HG02943 (cell line): ENCODE data around the gene CEP295NL.
"Not testable (repeated sequence)": the region's sequence is repeated elsewhere in the genome, so short reads cannot be mapped to it uniquely, and the experiment has no call there.

Experiments
- ATAC-seq: cut with Tn5 transposase; IDR thresholded peaks from one replicate; pipeline ENCODE4 v1.9.1; 2021; ENCODE audit warnings: mild to moderate bottlenecking, low read depth, moderate library complexity; ENCODE audit not compliant: unreplicated experiment

CEP295NL gene, protein sequence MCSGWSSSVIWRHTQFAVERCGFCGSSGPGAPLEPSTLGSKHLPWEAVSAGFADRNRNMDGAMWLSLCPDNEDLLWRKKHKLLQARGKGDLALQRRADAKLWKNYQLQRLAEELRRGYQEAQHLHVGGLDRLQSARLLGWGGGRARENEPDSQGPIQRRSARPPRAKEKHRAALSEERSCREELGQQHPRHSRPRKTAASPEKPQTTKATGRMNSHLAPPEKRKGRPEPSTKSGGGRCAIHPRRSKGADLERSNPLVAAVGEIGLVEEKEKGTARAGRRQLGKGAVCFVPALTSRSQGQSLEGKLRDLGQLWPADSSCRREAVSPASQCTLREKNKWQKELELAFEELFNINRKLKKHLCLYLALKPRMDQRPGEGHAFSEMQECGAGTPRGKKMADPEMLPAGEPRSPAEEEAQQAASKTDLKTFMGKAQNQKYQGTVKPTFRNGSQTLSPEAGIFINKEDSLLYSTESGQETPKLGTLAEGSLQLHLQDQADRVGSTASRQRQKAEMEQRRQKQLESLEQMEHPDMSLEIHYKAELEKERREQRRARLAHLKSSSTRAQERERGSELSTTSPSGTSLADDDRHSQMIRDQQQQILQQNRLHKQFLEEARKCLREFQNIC

DNA sequence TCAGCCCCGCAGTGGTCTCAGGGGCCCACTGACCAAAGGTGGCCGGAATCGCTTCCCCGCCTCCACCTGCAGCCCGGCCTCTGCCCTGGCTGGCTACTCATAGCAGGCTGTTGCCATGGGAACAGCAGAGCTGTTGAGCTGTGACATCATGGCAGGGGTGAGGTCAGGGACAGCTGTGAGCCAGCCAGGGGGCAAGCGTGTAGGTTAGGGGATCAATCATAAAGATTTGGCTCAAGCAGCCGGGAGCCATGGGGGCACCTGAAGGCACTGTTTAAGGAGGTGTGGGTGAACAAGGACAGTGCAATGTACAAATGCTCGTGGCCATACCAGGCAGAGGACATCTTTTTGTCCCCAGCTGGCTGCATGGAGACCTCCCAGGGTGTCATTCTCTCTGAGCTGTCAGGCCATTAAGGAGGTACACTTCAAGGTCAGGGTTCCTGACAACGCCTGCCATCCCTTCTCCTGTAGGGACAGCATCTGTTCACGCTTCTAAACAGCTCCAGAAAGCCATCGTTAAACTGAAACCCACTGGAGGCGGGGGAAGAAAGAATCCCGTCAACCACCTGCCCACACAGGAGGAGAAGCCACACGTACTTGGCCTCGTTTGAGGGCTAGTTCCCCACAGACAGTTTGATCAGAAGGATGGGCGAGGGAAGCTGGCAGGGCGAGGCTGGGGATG lies at the start of gene CEP295NL:
TSS of gene CEP295NL (minus strand) at position 101 of the 679 bp plus-strand sequence. CDS start 1,373 bp downstream, outside the sequence.
- ATAC-seq = no peak

DNA sequence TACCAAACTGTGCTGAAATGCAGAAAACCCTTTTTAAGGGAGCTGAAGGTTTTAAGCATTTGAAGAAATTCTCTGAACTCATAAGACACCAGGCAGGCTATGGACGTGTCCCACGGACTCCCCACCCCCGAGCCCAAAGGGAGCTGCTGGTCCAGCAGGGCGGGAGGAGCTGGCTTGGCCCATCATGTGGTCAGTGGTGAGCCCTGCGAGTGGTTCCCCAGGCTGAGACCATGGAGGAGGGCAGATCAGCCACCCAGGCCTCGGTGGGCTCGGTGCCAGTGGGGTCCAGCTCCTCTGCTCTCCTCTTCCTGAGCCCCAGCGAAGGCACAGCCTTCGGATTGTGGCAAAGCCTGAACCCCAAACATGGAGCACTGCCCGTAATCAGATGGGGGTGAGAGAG lies 49.7 kb upstream of the CEP295NL start:
- no peak for ATAC-seq

DNA sequence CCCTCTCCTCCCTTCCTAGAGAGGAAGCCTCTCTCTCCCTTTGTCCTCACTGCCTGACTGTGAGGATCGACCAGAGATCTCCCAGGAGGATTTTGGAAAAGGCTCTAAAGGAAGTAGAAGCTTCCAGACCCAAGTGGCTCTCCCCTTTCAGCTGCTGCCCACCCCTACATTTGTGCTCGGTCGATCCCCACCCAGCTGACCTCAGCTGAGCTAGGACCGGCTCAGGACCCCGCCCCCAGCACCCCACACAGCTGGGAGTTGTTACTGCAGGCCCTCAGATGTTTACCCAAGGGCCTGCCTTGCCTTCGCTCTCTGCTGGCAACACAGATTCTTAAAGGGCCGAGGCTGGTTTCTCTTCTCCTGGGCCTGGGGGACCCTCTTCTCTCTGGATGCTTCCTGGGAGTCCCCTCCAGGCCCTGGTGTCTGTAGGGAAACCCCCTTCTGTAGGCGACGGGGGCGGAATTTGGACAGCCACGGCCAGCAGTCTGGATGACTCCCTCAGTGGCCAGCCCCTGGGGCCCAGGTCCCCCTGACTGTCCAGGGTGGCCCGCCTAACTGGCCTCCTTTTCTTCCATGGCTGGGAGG lies 49.1 kb upstream of the CEP295NL start:
- no peak for ATAC-seq

DNA sequence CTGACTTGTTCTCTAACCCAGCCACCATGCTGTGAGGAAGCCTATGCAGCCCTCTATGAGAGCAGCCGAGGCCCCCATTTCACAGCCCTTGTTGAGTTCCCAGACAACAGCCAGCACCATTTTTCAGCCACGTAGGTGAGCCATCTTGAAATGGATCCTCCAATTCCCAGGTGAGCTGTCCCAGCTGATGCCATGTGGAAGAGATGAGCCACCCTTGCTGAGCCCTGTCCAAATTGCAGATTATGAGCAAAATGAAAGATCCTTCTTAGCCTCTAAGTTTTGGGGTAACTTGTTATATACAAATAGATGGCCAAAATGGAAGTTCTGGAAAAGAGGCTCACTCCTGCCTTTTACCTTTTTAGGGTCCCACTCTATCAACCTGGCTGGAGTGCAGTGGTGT lies 47.9 kb upstream of the CEP295NL start:
- no peak for ATAC-seq

DNA sequence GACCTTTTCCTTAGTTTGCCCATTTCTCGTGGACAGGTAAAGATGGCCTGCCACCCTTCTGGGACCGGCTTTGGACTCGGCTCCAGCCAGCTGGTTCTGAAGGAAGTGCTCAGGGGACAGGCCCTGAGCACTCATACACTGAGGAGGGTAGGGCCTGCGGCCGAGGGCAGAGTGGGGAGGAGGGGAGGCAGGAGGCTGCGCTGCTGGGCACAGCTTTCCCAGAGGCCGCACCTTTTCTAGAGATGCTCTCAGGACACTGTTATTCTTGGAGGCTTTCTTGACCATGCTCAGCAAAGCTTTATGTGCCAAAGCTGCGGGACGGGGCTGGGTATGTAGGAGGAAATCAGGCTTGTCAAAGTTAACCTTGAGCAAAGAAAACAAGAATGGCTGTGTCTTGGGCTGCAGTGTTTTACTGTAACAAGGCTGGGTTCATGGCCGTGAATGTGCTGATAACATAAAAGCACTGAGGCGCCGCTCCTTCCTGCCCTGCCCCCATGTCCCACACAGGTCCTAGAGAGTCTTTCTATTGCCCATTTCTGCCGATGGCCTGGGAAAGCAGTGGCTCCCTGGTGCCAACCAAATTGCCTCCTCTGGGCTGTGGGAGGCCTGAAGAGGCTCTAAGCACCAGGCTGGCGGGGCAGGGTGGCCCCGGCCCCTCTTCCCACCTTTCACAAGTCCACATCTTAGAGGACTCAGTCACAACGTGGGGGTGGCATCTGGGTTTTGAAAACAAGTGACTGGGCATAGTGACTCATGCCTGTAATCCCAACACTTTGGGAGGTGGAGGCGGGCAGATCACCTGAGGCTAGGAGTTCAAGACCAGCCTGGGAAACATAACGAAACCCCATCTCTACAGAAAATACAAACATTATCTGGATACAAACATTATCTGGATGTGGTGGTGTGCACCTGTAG lies 44.5 kb upstream of the CEP295NL start:
- ATAC-seq = no peak

DNA sequence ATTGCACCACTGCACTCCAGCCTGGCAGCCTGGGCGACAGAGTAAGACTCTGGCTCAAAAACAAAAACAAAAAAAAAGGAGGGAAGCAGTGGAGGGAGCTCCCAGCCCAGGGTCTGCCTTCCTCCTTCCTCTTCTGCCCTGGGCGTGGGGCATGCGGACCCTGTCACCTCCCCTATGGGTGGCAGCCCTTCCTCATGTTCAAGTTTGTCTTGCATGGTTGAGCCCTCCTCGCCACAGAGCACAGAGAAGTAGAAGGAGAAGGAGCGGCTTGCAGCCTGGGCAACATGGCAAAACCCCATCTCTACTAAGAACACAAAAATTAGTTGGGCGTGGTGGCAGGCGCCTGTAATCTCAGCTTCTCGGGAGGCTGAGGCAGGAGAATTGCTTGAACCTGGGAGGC lies 43.6 kb upstream of the CEP295NL start:
- ATAC-seq = no peak

DNA sequence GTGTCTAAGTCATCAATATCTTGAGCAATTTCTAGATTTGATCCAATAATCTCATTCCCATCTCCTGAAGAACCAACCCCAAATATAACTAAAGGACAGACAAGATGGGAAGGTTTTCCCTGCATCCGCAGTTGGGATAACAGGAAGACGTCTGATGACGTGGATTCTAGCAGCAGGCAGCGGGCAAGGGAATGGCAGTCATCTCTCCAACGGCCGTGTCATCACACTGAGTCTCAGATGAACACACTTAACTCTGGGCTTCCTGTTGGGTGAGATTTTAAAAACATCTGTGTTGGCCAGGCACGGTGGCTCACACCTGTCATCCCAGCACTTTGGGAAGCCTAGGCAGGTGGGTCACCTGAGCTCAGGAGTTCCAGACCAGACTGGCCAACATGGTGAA lies 43.1 kb upstream of the CEP295NL start:
- no peak for ATAC-seq

DNA sequence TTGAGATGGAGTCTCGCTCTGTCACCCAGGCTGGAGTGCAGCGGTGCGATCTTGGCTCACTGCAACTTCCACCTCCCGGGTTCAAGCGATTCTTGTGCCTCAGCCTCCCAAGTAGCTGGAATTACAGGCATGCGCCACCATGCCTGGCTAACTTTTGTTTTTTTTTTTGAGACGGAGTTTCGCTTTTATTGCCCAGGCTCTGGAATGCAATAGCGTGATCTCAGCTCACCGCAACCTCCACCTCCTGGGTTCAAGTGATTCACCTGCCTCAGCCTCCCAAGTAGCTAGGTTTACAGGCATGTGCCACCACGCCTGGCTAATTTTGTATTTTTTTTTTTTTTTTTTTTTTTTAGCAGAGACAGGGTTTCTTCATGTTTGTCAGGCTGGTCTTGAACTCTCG lies 42.5 kb upstream of the CEP295NL start:
- not testable (repeated sequence) for ATAC-seq

DNA sequence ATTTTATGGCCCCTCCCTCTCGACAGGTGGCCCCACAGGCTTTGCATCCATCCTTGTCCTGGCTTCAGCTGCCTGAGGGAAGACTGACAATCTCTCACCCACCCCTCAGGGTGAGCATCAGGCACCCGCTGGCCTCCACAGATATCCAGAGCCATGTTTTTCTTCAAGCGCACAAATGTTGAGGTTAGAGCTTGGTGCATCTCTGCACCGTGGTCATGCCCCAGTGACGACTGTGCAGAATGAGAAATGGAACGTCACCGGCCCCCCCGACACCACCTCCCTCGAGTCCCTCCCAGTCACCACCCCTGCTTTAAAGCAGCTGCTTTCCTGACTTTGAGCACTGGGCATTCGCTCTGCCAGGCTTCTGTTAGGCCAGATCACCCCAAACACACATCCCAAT lies 42.0 kb upstream of the CEP295NL start:
- no peak for ATAC-seq

DNA sequence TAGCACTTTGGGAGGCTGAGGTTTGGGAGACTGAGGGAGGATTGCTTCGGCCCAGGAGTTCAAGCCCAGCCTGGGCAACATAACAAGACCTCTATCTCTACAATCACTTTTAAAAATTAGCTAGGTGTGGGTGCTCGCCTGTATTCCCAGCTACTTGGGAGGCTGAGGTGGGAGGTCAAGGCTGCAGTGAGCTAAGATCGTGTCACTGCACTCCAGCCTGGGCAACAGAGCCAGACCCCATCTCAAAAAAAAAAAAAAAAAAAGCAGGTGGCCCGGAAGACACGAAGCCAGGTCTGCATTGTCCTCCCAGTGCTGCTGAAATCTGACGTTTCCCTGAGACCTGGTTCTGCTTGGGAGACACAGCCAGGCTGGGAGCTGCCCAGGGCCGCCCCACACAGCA lies 41.0 kb upstream of the CEP295NL start:
- ATAC-seq = no peak

DNA sequence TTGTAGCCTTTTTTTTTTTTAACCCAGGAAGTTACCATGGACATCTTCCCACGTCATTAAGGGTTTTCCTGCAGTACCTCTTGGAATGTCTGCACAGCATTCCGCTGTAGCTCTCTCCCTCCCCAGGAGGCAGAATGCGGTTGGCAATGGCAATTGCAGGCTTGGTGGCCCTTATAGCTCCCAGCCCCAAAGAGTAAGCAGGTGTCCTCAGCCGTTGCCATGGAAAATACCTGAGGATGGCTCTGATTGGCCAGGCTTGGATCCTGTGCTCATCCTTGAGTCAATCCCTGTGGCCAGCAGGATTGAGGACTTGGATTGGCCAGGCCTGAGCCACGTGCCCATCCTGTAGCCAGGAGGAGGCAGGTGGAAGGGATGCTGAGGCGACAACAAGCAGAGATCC lies 37.7 kb upstream of the CEP295NL start:
- no peak for ATAC-seq

DNA sequence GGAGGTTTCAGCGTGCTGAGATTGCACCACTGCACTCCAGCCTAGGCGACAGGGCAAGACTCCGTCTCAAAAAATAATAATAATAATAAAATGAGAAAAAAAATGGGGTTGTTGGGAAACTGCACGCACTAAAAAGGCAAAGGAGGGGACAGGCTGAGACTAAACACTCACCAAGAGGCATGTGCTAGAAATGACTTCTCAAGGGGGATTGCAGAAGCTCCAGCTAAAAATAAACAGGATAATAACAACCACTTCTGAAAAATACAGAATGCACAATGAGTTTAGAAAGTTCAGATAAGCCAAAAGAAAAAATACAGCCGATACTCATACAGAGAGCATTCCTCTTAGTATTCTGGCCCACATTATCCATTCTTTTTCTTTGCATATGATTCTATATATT lies 37.3 kb upstream of the CEP295NL start:
- no peak for ATAC-seq

DNA sequence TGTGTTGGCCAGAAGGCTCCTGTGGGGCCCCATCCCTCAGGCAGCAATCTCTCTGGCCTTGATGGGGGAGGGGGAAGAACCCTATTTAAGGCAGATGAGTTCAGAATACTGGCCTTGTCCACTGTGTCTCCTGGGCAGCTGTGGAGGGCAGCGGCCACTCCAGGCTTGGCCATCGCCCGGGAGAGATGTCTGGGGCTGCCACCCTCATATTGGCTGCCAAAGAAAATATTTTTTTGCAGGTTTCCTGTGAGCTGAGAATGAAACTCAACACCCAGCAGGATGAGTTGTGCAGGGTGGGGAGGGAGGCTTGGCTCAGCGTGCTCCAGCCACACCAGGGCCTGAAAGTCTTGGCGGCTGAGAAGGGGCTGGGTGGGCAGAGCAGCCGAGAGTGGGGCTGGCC lies 36.6 kb upstream of the CEP295NL start:
- ATAC-seq = no peak

DNA sequence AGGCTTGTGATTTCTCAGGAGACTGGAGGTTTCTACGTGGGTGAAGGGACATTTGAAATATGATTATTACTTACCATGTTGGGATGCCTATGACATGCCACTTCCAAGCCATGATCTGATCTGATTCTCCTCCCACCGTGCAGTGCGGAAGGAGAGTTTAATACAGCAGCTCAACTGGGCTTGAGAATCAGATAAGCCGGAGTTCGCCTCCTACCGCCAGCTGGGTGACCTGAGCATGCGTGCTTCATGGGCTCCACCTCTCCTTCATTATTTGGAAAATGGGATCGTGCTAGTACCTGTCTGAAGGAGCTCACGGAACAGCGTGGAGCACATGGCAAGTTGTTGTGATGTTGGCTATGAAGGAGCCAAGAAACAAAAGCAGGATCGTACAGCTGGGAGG lies 34.6 kb upstream of the CEP295NL start:
- ATAC-seq = no peak

DNA sequence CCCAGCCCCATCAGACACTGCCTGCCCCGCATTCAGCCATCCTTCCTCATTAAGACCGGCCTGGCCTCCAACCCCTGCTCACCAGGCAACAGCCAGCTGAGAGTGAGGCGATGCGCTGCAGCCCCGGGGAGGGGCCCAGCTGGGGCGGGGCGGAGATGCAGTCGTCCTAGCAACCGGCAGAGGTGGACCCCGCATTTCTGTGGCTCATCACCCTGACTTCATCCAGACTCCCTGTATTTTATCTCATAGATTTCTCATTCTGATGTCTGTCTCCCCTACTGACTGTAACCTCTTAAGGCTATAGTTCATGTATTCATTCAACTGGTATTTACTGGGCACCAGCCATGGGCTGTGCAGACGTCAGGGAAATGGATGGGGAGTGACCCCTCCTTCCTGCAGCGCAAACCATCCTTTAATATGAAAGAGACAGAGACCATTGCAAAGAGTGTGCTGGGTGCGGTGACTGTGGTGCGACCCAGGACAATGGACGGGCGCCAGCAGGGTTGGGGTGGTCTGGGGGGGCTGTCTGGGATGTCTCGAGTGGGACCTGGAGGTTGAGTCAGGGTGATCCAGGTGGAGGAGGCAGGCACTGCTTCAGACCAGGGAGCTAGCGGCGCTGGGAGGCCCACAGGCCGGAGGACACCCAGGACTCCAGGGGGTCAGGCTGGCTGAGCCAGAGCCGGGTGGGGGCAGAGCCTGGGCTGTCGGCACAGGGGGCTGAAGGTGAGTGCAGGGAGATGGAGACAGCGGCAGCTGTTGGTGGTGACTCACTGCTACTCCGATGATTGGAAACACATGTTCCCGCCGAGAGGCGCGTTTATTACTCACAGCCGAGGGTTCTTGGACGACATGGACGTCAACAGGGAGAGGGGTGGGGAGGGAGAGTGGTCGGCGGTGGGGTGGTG lies 32.7 kb upstream of the CEP295NL start:
- no peak for ATAC-seq

DNA sequence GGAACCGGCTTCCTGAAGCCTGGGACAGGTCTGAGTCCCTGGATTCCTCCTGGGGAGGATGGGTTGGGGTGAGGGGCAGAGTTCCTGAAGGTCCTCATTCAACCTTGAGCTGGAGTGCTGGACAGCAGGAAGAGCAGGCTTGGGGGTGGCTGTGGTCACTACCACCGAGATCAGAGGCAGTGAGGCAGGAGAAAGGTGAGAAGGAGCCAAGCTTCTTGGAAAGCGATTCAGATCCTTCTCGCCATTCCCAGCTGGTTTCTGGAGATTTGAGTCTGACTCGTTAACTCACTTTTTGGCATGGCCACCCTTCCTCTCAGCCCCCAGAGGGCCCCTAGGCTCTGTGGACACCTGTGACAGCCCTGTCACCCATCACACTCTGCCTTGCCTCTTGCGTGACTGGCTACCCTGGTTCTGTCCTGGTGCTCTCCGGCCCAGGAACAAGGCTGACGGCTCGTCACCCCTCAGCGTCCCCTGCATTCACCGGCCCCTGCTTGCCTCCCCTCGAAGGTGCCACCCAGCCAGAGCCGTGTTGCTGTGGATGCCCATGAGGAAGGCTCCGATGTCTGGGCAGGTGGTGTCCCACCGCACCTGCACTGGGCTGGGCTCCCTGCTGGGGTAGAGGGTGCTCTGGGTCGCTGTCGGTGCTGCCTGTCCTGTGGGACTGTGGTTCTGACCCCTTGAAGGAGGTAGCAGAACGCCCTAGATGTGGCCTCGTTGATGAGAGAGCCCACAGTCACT lies 31.8 kb upstream of the CEP295NL start:
- ATAC-seq = no peak

DNA sequence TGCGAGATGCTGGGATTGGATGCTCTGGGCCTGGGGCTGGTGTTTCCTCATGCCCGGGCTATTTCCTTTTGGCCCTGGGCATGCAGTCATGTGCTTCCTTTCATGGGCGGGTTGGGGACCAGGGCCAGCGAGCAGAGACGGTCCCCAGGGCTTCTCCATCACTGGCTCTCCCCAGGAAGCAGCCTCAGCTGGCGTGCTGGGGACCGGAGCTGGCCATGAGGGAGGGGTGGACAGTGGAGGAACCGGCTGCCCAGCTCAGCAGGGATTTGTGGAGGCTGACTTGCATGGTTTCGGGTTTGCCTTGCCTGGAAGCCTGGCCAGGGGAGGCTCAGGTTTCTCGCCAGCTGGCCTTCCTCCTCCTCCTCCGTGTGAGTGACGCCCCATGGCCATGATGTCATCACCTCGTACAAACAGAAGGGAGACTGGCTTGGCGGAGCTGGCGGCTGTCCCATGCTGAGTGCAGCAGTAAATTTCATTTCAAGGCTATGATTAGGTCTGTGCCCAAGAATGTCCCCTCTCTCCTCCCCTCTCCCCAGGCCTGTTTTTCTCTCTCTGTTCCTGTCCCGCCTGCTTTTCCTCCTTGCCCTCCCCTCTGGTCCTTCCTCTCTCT lies 31.1 kb upstream of the CEP295NL start:
- ATAC-seq = no peak
